Body of pancreas (tissue), 4 donors: ENCODE data around the gene ARID1A.

Experiments
- CTCF ChIP-seq, 7 experiments: fragments of 450-650 bp in 4 of 7; fragments of 200-600 bp in 3 of 7; sonication (generic) in 3 of 7; IDR thresholded peaks; one replicate each; pipeline ENCODE4 v1.5.1; 2016 to 2019; ENCODE audit warnings: antibody characterized with exemption in 7 of 7
- POLR2A ChIP-seq, 3 donors: fragments of 450-650 bp; IDR thresholded peaks; one replicate each; pipeline ENCODE4 v1.6.1; 2016; ENCODE audit warnings: antibody characterized with exemption in 3 of 3, mild to moderate bottlenecking in 2 of 3

GRCh38 chr1:26734501-26735058, 38.8 kb downstream of the ARID1A start:
- no peak for TF ChIP-seq CTCF (IDR thresholded peaks at IDR 0.05)
- no peak for TF ChIP-seq POLR2A (IDR thresholded peaks at IDR 0.05)
